H9 (cell line): ENCODE measurements around the gene CHST15. TPM values are rescaled to one million over a fixed set of nuclear protein-coding genes. Genes with fewer than 3 reads are reported as not detected.

ENCODE experiments used
- DNase-seq: peaks from one replicate; pipeline ENCODE4 v3.0.0-alpha.2; 2017
- H2AFZ ChIP-seq: one replicate; pipeline ENCODE4 v1.6.1; 2013; ENCODE audit warnings: mild to moderate bottlenecking, low read length, control low read depth, moderate library complexity
- H2AK5ac ChIP-seq: 2 replicates; pipeline ENCODE4 v1.6.1; 2013; ENCODE audit warnings: low read length, control low read depth, mixed read lengths; ENCODE audit not compliant: insufficient read length
- H2BK120ac ChIP-seq: one replicate; pipeline ENCODE4 v1.6.1; 2013; ENCODE audit warnings: low read depth, mild to moderate bottlenecking, low read length, control low read depth, inconsistent platforms; ENCODE audit not compliant: poor library complexity, severe bottlenecking
- H2BK12ac ChIP-seq: 2 replicates; pipeline ENCODE4 v1.6.1; 2013; ENCODE audit warnings: low read length, control low read depth, mixed read lengths, low read depth; ENCODE audit not compliant: insufficient read length
- H2BK15ac ChIP-seq: 2 replicates; pipeline ENCODE4 v1.6.1; 2013; ENCODE audit warnings: low read depth, low read length, control low read depth
- H2BK20ac ChIP-seq: one replicate; pipeline ENCODE4 v1.6.1; 2013; ENCODE audit warnings: low read depth, mild to moderate bottlenecking, low read length, control low read depth, inconsistent platforms; ENCODE audit not compliant: poor library complexity, severe bottlenecking
- H2BK5ac ChIP-seq: 2 replicates; pipeline ENCODE4 v1.6.1; 2013; ENCODE audit warnings: low read length, control low read depth, mixed read lengths; ENCODE audit not compliant: insufficient read length
- H3K14ac ChIP-seq: 2 replicates; pipeline ENCODE4 v1.6.1; 2013; ENCODE audit warnings: low read length, control low read depth; ENCODE audit not compliant: insufficient read depth
- H3K18ac ChIP-seq: 2 replicates; pipeline ENCODE4 v1.6.1; 2013; ENCODE audit warnings: low read depth, mild to moderate bottlenecking, mixed read lengths, low read length, control low read depth; ENCODE audit not compliant: insufficient read length
- H3K23ac ChIP-seq: 2 replicates; pipeline ENCODE4 v1.6.1; 2013; ENCODE audit warnings: low read length, control low read depth, mixed read lengths, low read depth; ENCODE audit not compliant: insufficient read length
- H3K23me2 ChIP-seq: 2 replicates; pipeline ENCODE4 v1.6.1; 2013; ENCODE audit warnings: low read depth, mild to moderate bottlenecking, mixed read lengths, low read length, control low read depth; ENCODE audit not compliant: insufficient read length, poor library complexity, severe bottlenecking
- H3K27ac ChIP-seq: 2 replicates; pipeline ENCODE4 v1.5.1; 2013; ENCODE audit warnings: low read length, control low read depth, mixed read lengths, low read depth; ENCODE audit not compliant: insufficient read length
- H3K27me3 ChIP-seq: 2 replicates; pipeline ENCODE4 v1.6.1; 2013; ENCODE audit warnings: low read length, control low read depth, inconsistent platforms; ENCODE audit not compliant: insufficient read depth
- H3K4ac ChIP-seq: 2 replicates; pipeline ENCODE4 v1.6.1; 2013; ENCODE audit warnings: low read depth, mild to moderate bottlenecking, control low read depth, inconsistent platforms, low read length, moderate library complexity
- H3K4me1 ChIP-seq: 2 replicates; pipeline ENCODE4 v1.6.1; 2013; ENCODE audit warnings: low read length, control low read depth, inconsistent platforms; ENCODE audit not compliant: insufficient read depth
- H3K4me2 ChIP-seq: 2 replicates; pipeline ENCODE4 v1.6.1; 2013; ENCODE audit warnings: low read length, control low read depth, mixed read lengths; ENCODE audit not compliant: insufficient read length, insufficient read depth
- H3K56ac ChIP-seq: 2 replicates; pipeline ENCODE4 v1.6.1; 2013; ENCODE audit warnings: low read depth, mild to moderate bottlenecking, mixed read lengths, low read length, control low read depth; ENCODE audit not compliant: insufficient read length
- H3K79me1 ChIP-seq: 2 replicates; pipeline ENCODE4 v1.6.1; 2013; ENCODE audit warnings: low read depth, mild to moderate bottlenecking, moderate library complexity, low read length, control low read depth, inconsistent platforms; ENCODE audit not compliant: insufficient read depth, poor library complexity, severe bottlenecking
- H3K79me2 ChIP-seq: 2 replicates; pipeline ENCODE4 v1.6.1; 2013; ENCODE audit warnings: low read length, control low read depth, inconsistent platforms; ENCODE audit not compliant: insufficient read depth
- H3K9ac ChIP-seq: 2 replicates; pipeline ENCODE4 v1.6.1; 2013; ENCODE audit warnings: low read length, control low read depth, mixed read lengths; ENCODE audit not compliant: insufficient read length; ENCODE audit errors: extremely low read depth
- H3K9me3 ChIP-seq: one replicate; pipeline ENCODE4 v1.6.1; 2013; ENCODE audit warnings: low read depth, low read length, inconsistent platforms; ENCODE audit not compliant: control insufficient read depth
- H3T11ph ChIP-seq: one replicate; pipeline ENCODE4 v1.6.1; 2013; ENCODE audit warnings: mild to moderate bottlenecking, low read length, control low read depth, inconsistent platforms
- H4K20me1 ChIP-seq: one replicate; pipeline ENCODE4 v1.6.1; 2013; ENCODE audit not compliant: control insufficient read depth, insufficient read length, insufficient read depth
- H4K5ac ChIP-seq: 2 replicates; pipeline ENCODE4 v1.6.1; 2013; ENCODE audit warnings: low read depth, mild to moderate bottlenecking, mixed read lengths, low read length, control low read depth; ENCODE audit not compliant: insufficient read length
- H4K8ac ChIP-seq: replicated peaks from 2 replicates; pipeline ENCODE4 v1.6.1; 2013; ENCODE audit warnings: low read length, control low read depth, mixed read lengths, low read depth; ENCODE audit not compliant: insufficient read length
- H4K91ac ChIP-seq: 2 replicates; pipeline ENCODE4 v1.6.1; 2013; ENCODE audit warnings: low read depth, mild to moderate bottlenecking, moderate library complexity, mixed read lengths, low read length, control low read depth; ENCODE audit not compliant: insufficient read length
- H3K27ac Mint-ChIP-seq, 3 experiments: 2 replicates in 2 of 3; 3 replicates in 1 of 3; pipeline ENCODE4 v1.8.0; 2020 to 2021; ENCODE audit warnings: mixed read lengths in 3 of 3, mild to moderate bottlenecking in 1 of 3, moderate library complexity in 1 of 3
- H3K27me3 Mint-ChIP-seq: 2 replicates; pipeline ENCODE4 v1.8.0; 2021; ENCODE audit warnings: low read depth, mild to moderate bottlenecking, moderate library complexity, mixed read lengths
- H3K36me3 Mint-ChIP-seq, 3 experiments: 2 replicates in 2 of 3; 3 replicates in 1 of 3; pipeline ENCODE4 v1.8.0; 2020 to 2021; ENCODE audit warnings: low read depth in 3 of 3, mixed read lengths in 3 of 3; ENCODE audit not compliant: insufficient read depth in 1 of 3
- H3K4me1 Mint-ChIP-seq, 2 experiments: 2 replicates each; pipeline ENCODE4 v1.8.0; 2020; ENCODE audit warnings: mixed read lengths in 2 of 2
- H3K4me3 Mint-ChIP-seq, 2 experiments: 2 replicates in 1 of 2; 3 replicates in 1 of 2; pipeline ENCODE4 v1.8.0; 2020 to 2021; ENCODE audit warnings: mild to moderate bottlenecking in 2 of 2, mixed read lengths in 2 of 2, moderate library complexity in 1 of 2
- H3K9me3 Mint-ChIP-seq, 2 experiments: 2 replicates in 1 of 2; 3 replicates in 1 of 2; pipeline ENCODE4 v1.8.0; 2020; ENCODE audit warnings: mild to moderate bottlenecking in 2 of 2, mixed read lengths in 2 of 2, moderate library complexity in 1 of 2
- CTCF ChIP-seq: fragments of 200-600 bp; sonication (generic); conservative IDR thresholded peaks from 3 replicates; pipeline ENCODE4 v1.8.0; 2021; ENCODE audit warnings: antibody characterized with exemption, mild to moderate bottlenecking
- WGBS: extraction: QIAGEN DNeasy Blood & Tissue Kit; methylation state at CpG from one replicate; pipeline ENCODE4 v1.1.7; 2013; ENCODE audit warnings: missing lambda C conversion rate, low lambda C conversion rate, mixed read lengths; ENCODE audit not compliant: insufficient read length; ENCODE audit errors: extremely low coverage; 5-methylcytosine and 5-hydroxymethylcytosine counted together
- total RNA-seq: library from RNA; stranded (reverse); gene quantifications from 2 replicates; pipeline ENCODE4 v1.2.1, GENCODE V29; 2021

The CHST15 gene
- total RNA-seq, 1 experiment from 2014 or later: 8.7 TPM

DNA sequence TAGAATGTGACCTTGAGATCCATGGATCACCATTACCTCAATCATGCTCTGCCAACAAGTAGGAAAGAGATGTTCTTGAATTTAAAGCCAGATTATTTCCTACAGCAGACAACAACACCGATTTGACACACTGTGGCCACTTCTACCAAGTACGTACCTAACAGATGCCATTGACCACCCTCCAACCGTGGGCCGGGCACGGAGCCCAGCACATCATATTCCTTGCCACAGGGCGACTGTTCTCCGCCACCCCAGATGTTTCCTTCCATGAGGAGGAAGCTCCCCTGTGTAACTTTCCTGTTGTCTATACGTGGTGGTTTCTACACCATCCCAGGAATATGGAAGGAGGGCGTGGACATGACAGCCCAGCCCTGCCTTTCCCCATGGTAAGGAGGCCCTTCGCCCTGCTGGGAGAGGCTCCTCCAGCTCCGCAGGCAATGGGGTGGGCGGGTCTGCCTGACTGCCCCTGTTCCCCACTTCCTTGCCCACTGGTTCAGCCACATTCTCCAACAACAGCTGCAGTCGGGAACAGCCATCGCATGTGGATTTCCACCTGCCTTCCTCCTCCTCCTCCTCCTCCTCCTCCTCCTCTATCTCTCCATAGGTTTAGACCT, 7.2 kb downstream of the CHST15 start:
- TF ChIP-seq CTCF: no peak
- no peak overlapping the region for H4K5ac ChIP-seq
- H2BK120ac ChIP-seq: no peak overlapping the region
- H2AFZ ChIP-seq: no peak overlapping the region
- WGBS: no CpG with 5 or more reads among the region's 14 CpGs
- H3K56ac ChIP-seq: no peak overlapping the region
- no peak overlapping the region for H3K9ac ChIP-seq
- no peak for DNase-seq
- no peak overlapping the region for H3K27ac ChIP-seq
- no peak overlapping the region for H4K8ac ChIP-seq
- no peaks in the 10 kb centered on the region for H3K9me3 ChIP-seq
- H4K91ac ChIP-seq: no peak overlapping the region
- Mint-ChIP-seq H3K4me3 (no peak overlapping the region), H3K36me3 (peaks cover 2 to 9% (median 6%) of the 10 kb centered on the region in 3 experiments; a peak in 5 of 7 replicates), H3K27me3 (peaks cover 31% of the 10 kb centered on the region), H3K9me3 (no peaks in the 10 kb centered on the region; a peak in 1 of 5 replicates), H3K27ac (no peak overlapping the region; a peak in 1 of 7 replicates), H3K4me1 (peaks cover 25 to 28% of the 10 kb centered on the region in 2 experiments)
- no peaks in the 10 kb centered on the region for H3K4me1 ChIP-seq
- no peaks in the 10 kb centered on the region for H4K20me1 ChIP-seq
- no peaks in the 10 kb centered on the region for H3K79me1 ChIP-seq
- H3K4me2 ChIP-seq: no peak overlapping the region
- H2BK12ac ChIP-seq: no peak overlapping the region
- H3K14ac ChIP-seq: no peak overlapping the region
- no peaks in the 10 kb centered on the region for H3K79me2 ChIP-seq
- no peak overlapping the region for H2BK5ac ChIP-seq
- no peaks in the 10 kb centered on the region for H3K23me2 ChIP-seq
- no peak overlapping the region for H2AK5ac ChIP-seq
- no peak overlapping the region for H3T11ph ChIP-seq
- H2BK15ac ChIP-seq: no peak overlapping the region
- no peak overlapping the region for H2BK20ac ChIP-seq
- H3K4ac ChIP-seq: no peak overlapping the region
- H3K18ac ChIP-seq: no peak overlapping the region
- H3K27me3 ChIP-seq: peaks cover 1% of the 10 kb centered on the region; the same call in 1 of the 2 replicates
- no peak overlapping the region for H3K23ac ChIP-seq
